ENCODE measurements around the gene STX1A.
"Not testable (repeated sequence)": the region's sequence is repeated elsewhere in the genome, so short reads cannot be mapped to it uniquely, and the experiment has no call there.

The STX1A gene

GRCh38 chr7:73734619-73735527, 15.4 kb upstream of the STX1A start:
- peak; percentile 75 for DNase-seq

DNA sequence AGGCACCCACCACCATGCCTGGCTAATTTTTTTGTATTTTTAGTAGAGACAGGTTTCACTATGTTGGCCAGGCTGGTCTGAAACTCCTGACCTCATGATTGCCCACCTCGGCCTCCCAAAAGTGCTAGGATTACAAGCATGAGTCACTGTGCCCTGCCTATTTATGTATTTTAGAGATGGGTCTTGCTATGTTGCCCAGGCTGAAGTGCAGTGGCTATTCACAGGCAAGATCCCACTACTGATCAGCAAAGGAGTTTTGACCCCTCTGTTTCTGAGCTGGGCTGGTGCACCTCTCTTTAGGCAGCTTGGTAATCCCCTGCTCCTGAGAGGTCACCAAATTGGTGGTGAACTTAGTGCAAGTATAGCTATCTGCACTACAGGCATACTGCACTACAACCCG, 12.9 kb upstream of the STX1A start:
- no peak for DNase-seq

DNA sequence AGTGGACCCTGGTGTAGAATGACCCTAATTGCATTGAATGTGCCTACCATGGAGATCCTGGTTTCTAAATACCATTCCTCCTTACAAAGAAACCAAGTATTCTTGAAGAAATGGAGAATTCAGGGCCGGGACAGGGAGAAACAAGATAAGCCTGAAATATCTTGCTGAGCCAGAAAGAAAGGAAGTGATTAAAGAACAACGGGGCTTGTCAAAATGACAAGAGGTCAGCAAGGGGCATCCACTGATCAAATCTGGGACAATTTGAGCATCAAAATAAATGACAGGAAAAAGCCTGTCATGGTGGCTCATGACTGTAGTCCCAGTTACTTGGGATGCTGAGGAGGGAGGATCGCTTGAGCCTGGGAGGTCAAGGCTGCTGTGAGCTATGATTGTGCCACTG, 11.0 kb upstream of the STX1A start:
- DNase-seq = no peak

GRCh38 chr7:73728551-73728950, 9.1 kb upstream of the STX1A start:
- no peak for DNase-seq

- DNase-seq = no peak
Observed at GRCh38 chr7:73727952-73728351, 8.5 kb upstream of the STX1A start.

DNA sequence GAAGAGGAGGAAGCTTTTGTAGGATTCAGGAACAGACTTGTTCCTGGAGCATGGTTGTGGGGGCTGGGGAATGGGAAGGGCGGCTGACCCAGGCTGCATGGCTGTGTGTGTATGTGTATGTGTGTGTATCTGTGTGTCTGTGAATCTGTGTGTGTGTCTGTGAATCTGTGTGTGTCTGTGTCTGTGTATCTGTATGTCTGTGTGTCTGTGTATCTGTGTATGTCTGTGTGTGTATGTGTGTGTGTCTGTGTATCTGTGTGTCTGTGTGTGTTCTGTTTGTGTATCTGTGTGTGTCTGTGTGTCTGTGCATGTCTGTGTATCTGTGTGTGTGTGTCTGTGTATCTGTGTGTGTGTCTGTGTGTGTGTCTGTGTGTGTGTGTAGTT, 6.6 kb upstream of the STX1A start:
- DNase-seq = no peak

DNA sequence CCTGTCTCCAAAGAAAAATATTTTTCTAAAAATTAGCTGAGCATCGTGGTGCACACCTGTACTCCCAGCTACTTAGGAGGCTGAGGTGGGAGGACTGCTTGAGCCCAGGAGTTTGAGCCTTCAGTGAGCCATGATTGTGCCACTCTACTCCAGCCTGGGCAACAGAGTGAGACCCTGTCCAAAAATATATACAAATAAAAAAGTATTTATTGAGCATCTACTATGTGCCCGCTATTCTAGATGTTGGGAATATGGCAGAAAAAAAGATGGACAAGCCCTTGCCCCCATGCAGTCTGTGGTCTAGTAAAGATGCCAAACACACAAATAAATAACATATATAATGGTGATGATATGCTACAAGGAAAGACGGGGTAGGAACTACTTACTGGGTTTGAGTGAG, 4.3 kb upstream of the STX1A start:
- DNase-seq = no peak

- no peak for DNase-seq
Observed at GRCh38 chr7:73722785-73723184, 3.3 kb upstream of the STX1A start.

DNA sequence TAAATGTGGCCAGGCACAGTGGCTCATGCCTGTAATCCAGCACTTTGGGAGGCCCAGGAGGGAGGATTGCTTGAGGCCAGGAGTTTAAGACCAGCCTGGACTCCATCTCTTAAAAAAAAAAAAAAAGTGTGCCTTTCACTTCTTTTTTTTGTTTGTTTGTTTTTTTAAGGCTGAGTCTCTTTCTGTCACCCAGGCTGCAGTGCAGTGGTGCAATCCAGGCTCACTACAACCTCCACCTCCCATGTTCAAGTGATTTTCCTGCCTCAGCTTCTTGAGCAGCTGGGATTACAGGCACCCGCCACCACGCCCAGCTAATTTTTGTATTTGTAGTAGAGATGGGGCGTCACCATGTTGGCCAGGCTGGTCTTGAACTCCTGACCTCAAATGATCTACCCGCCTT, 2.7 kb upstream of the STX1A start:
- not testable (repeated sequence) for DNase-seq

DNA sequence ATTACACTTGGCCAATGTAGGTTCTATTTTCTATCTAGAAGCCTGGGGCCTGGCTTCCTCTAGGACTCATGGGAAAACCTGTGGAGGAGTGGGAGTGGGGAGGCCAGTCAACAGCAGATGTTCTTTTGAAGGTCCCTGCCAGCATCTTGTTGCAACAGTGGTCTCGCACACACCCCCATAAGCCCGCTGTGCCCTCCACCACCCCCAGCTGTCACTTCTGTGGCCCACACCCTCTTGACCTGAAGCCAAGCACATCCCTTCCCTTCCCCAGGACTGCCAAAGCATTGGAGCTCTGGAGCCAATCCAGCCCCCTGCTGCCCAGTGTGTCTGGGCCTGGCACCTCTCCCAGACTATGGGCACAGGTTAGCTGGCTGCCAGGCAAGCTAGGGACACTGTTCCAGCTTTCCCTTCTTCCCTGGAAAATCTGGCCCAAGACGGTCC, 1.9 kb upstream of the STX1A start:
- DNase-seq = peak; percentile 95

GRCh38 chr7:73720443-73720842, 974 bp upstream of the STX1A start:
- DNase-seq = not testable (repeated sequence)

- no peak for DNase-seq
Observed at GRCh38 chr7:73719806-73720169, 319 bp upstream of the STX1A start.

DNA sequence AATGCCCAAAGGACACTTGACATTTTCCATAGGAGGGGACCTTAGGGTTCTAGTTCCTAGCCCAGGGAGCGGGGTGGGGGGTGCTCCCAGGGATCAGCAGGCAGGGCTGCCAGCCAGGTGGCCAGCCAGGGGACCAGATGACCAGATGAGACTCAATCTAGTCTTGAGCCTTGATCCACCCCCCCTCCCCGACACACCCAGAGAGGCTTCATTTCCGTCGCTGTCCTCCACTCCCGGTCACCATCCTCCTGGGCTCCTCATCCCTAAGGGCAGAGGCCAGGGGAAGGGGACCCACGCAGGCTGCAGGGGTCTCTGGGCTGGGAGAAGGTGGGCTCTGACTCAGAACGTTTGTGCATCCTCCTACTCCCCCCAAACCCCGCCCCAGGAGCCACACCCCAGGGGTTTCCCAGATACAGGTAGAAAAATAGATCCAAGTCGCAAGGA, 1.0 kb downstream of the STX1A start:
- no peak for DNase-seq

DNA sequence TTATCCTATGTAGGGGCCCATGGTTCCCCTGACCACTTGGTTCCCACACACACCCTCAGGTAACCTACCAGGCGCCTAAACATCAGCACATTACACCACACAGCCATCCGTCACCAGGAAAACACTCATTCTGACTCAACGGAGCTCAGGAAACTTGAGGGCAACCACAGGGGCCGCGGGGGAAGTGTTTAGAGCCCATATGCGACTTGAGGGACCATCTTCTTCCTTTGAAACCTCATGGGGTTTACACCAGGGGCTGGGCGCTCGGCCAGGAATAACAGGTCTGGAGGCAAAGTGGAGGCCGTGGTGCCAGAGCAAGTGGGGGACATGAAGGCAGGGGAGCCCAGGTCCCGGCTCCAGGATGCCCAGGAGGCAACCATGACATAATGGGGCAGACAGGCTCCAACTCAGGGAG, 1.5 kb downstream of the STX1A start:
- DNase-seq = no peak

GRCh38 chr7:73717025-73717807, 2.3 kb downstream of the STX1A start:
- DNase-seq = no peak

GRCh38 chr7:73716318-73716890, 3.1 kb downstream of the STX1A start:
- no peak for DNase-seq

GRCh38 chr7:73715648-73716317, 3.7 kb downstream of the STX1A start:
- DNase-seq = peak; percentile 51

GRCh38 chr7:73713319-73713718, 6.2 kb downstream of the STX1A start:
- DNase-seq = not testable (repeated sequence)

DNA sequence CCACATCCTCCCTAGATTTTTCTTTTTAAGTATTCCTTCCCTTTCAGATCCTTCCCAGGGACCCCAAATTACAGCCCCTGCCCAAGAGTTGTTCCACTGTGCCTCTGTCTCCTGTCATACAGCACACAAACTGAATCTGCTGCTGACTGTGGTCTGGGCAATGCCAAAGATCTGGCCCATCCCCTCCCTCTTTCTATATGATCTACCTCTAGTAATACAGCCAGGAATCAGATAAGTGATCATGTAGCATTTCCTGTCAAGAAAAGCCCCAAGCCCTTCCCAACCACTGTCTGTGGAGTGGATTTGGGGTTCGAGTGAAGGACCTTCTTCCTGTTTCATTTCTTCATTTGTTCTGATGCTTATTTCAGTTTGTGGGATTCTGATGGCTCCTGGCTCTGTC, 6.7 kb downstream of the STX1A start:
- DNase-seq = no peak

GRCh38 chr7:73708961-73709549, 10.4 kb downstream of the STX1A start:
- DNase-seq = no peak

DNA sequence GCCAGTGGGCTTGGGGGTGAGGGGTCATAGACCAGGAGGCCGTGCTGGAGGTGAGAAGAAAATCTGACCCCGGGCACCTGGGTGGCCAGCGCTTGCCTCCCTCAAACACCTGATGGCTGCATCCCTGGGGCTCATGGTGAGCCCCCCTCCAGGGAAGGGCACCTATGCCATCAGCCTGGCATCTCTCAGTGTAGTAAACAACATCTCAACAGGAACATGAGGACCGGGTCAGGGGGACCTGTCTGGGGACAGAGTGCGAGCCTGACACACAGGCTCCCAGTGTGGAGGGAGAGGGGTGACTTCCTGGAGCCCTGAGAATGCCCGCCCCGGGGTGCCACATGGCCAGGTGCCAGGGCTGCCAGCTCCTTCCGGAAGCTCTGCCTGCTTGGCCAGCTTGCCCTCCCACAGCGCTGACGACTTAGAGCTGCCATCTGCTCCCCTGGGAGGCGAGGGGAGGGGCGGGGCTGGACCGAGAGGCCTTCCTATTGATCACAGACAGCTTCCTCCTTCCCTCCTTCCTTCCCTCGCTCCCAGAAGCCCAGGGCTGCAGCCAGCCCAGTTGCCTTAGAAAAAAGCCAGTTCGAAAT, 12.3 kb downstream of the STX1A start:
- peak; percentile 96 for DNase-seq
